Stimulated activated CD4-positive, alpha-beta T cell treated with anti-CD3 and anti-CD28 coated beads, Interleukin-4, amount 100 ng/mL, for 48 hours (primary cell): ENCODE data around the gene CLSTN1.

Experiments used
- DNase-seq, 2 donors: peaks; one replicate each; pipeline ENCODE4 v3.0.0-alpha.2; 2020; ENCODE audit warnings: low read depth in 2 of 2

CLSTN1 gene

GRCh38 chr1:9730096-9730901 lies 93.5 kb downstream of the CLSTN1 start:
- DNase-seq = no peak

DNA sequence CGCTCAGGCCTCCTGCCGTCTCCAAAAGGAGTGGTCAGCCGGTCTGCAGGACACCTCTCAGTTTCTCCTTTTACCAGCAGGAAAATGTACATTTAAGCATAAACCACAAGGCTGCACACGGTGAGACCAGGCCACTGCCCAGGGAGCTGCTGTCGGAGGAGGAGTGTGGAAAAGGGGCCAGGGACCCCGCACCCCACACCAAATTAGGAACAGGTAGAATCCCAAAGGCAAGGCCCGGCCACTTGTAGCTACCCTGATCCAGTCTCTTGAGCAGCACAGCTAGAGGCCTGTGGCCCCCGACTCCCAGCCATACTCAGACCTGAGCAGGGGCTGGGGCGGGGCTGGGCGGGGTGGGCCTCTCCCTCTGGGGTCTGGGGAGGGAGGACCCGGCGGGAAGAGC lies 94.2 kb downstream of the CLSTN1 start:
- no peak for DNase-seq

DNA sequence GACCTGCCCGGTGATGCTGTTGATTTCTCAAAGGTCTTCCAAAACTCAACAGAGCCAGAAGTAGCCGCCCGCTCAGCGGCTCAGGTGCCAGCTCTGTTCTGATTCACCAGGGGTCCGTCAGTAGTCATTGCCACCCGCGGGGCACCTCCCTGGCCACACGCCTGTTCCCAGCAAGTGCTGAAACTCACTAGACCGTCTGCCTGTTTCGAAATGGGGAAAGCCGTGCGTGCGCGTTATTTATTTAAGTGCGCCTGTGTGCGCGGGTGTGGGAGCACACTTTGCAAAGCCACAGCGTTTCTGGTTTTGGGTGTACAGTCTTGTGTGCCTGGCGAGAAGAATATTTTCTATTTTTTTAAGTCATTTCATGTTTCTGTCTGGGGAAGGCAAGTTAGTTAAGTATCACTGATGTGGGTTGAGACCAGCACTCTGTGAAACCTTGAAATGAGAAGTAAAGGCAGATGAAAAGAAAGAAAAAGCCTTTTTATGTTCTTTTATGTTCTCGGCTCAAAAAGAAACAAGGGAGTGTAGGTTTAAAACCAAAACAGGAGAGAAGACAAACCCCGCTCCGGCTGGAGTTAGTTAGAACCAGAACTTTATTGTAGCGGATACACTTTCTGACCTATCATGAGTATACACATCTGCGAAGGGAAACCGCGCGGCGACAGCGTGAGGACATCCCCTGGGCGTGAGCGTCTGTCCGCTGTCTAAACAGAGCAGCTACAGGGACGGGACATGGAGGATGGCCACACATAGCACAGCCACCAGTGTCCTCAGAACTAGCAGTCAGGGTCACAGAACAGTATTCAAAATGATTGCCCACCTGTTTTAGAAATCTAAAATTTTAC lies 95.1 kb downstream of the CLSTN1 start:
- peak; percentile 55 to 75 for DNase-seq

GRCh38 chr1:9726905-9727595 lies 96.7 kb downstream of the CLSTN1 start:
- no peak for DNase-seq

DNA sequence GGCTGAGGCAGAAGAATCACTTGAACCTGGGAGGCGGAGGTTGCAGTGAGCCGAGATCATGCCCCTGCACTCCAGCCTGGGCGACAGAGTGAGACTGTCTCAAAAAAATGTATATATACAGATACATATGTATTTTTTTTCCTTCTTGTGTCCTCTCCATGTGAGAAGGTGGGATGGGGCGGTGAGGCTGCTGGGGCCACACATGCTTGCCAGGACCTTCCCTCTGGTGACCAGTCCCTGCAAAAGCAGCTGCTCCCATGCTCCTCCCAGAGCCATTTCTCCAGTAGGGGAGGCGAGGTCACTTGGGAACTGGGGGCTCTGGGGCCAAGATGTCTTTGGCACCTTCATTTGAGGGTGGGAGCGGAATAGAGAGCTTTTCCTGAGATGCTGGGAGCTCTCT lies 97.4 kb downstream of the CLSTN1 start:
- DNase-seq = no peak

GRCh38 chr1:9724706-9725476 lies 98.9 kb downstream of the CLSTN1 start:
- peak; percentile 52 to 62 for DNase-seq

DNA sequence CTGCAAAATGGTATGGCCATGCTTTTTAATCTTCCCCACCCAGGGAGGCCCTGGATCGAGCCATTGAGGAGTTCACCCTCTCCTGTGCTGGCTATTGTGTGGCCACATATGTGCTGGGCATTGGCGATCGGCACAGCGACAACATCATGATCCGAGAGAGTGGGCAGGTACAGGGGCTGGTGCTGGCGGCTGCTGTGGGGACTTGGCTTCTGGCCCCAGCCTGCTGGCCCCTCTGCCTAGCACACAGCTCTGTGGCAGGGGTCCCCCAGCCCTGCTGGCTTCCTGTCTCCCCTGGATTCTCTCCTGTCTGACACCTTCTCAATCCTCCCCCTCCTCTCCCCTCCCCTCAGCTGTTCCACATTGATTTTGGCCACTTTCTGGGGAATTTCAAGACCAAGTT lies 99.8 kb downstream of the CLSTN1 start:
- no peak for DNase-seq

GRCh38 chr1:9723068-9723805 lies 100.5 kb downstream of the CLSTN1 start:
- no peak for DNase-seq

DNA sequence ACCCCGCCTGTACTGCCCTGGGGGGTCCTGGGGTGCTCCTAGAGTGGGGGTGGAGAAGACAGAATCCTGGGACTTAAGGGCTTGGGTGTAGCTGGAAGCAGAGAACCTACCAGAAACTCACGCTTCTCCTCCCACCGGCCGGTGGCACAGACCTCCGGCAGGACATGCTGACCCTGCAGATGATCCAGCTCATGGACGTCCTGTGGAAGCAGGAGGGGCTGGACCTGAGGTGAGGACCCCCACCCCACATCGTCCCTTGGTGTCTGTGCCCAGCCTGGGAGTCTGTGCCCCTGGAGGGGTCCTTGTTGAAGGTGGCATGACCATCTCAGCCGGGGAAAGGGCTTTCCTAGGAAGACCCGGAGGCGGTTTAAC lies 101.4 kb downstream of the CLSTN1 start:
- DNase-seq = no peak

DNA sequence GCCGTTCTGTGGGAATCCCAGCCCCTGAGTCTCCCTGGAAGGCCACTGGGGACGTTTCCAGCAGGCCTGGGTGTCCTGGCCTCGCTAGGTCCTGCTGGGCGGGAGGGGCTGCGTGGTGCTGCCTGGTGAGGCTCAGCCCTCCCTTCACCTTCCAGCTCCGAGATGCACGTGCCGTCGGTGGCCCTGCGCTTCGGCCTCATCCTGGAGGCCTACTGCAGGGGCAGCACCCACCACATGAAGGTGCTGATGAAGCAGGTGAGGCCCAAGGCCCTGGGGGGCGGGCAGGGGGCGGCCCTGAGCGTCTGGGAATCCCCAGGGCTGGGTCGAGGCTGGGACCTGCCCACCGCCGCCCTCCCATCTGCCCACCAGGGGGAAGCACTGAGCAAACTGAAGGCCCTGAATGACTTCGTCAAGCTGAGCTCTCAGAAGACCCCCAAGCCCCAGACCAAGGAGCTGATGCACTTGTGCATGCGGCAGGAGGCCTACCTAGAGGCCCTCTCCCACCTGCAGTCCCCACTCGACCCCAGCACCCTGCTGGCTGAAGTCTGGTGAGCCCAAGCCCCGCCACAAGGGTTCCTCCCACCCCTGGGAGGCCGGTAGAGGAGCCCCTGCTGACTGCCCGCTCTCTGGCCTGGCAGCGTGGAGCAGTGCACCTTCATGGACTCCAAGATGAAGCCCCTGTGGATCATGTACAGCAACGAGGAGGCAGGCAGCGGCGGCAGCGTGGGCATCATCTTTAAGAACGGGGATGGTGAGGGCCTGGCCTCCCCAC lies 102.0 kb downstream of the CLSTN1 start:
- peak; percentile 69 to 71 for DNase-seq

DNA sequence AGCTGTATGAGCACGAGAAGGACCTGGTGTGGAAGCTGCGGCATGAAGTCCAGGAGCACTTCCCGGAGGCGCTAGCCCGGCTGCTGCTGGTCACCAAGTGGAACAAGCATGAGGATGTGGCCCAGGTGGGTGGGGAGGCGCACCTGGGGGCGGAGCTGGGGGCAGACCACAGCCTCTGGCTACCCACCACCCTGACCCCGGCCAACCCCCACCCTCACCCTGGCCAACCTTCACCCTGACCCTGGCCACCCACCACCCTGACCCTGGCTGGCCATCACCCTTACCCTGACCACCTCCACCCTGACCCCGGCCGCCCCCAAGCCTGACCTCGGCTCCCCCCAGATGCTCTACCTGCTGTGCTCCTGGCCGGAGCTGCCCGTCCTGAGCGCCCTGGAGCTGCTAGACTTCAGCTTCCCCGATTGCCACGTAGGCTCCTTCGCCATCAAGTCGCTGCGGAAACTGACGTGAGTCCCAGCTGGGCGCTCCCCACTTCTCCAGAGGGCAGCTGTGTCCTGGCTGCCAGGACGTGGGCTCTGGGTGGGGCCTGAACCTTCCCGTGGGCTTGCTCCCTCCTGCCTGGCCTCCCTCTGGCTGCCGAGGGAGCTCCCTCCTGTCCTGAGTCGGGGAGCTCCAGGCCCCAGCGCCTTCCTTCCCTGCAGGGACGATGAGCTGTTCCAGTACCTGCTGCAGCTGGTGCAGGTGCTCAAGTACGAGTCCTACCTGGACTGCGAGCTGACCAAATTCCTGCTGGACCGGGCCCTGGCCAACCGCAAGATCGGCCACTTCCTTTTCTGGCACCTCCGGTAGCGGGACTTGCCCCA lies 102.8 kb downstream of the CLSTN1 start:
- DNase-seq = no peak

DNA sequence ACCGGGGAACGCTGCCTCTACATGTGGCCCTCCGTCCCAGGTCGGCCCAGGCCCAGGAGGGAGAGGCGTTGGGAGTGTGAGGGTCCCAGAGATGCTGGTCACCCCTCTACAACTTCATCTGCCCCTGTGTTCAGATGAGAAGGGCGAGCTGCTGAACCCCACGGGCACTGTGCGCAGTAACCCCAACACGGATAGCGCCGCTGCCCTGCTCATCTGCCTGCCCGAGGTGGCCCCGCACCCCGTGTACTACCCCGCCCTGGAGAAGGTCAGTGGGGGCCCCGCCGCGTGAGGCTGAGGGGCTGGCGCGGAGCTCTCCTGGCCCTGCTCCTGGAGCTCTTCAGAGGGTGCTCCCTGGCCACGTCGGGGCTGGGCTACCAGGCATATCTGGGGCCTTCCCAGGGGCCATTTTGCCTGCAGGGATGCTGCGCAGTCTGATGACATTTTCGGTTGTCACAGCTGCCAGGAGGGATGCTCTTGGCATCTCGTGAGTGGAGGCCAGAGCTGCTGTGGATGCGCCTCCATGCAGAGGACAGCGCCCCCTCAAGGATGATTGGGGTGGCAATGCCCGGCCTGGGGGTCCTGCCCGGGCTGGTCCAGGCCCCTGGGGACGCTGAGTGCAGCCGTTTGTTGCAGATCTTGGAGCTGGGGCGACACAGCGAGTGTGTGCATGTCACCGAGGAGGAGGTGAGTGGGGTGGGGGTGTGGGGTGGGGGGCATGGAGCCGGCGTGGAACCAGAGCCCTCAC lies 103.6 kb downstream of the CLSTN1 start:
- DNase-seq = no peak

- DNase-seq = no peak
Observed at GRCh38 chr1:9718006-9718680, 105.6 kb downstream of the CLSTN1 start.

DNA sequence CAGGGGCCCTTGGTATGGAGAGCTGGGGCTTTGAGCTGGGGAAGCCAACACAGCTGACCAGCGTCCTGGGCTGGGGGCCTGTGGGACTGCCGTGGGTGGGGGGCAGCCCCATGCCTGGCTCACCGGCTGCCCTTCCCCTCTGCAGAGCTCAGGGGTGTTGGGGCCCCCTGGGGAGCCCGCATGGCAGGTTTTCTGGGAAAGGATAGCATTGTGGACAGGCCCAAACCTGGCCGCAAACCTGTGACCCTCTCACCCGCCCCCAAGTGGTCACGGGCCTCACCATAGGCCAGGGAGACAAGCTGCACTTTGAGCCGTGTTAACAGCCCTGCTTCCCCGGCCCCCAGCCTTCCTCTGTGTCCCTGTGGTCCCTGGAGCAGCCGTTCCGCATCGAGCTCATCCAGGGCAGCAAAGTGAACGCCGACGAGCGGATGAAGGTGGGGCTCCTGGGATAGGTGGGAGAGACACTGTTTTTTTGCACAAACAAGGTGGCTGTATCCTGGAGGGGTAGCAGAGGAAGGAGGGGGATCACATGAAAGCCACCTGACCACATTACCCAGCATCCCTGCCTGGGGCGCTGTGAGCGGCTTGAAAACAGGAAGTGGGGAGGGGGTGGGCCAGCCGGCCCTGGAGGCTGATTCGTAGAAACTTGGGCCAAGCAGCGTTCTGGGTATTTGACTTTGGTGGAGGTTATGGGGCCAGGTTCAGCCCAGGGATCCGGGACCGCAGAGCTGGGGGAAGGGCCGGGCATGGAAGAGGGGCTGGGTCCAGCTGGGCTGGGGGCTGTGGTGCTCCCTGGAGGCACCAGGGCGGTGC lies 106.4 kb downstream of the CLSTN1 start:
- peak; percentile 66 to 79 for DNase-seq

GRCh38 chr1:9716404-9717192 lies 107.2 kb downstream of the CLSTN1 start:
- DNase-seq = no peak

DNA sequence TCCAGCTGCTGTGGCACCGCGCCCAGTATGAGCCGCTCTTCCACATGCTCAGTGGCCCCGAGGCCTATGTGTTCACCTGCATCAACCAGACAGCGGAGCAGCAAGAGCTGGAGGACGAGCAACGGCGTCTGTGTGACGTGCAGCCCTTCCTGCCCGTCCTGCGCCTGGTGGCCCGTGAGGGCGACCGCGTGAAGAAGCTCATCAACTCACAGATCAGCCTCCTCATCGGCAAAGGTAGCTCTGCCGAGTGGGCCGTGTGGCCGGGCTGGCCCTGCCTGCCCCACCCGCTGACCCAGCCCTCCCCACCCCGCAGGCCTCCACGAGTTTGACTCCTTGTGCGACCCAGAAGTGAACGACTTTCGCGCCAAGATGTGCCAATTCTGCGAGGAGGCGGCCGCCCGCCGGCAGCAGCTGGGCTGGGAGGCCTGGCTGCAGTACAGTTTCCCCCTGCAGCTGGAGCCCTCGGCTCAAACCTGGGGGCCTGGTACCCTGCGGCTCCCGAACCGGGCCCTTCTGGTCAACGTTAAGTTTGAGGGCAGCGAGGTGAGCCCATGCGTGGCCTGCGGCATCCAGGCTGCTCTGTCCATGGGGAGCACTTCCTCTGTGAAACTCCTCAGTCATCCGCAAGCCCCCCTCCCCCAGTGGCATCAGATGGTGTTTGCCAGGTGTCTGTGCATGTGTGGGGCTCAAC lies 108.1 kb downstream of the CLSTN1 start:
- no peak for DNase-seq
